Bronchial epithelial cell (primary cell): ENCODE measurements around the gene BTAF1. TPM values are rescaled to one million over a fixed set of nuclear protein-coding genes. Genes with fewer than 3 reads are reported as not detected.
"Not testable (repeated sequence)": the region's sequence is repeated elsewhere in the genome, so short reads cannot be mapped to it uniquely, and the experiment has no call there.

Source experiments
- DNase-seq: peaks from one replicate; pipeline ENCODE4 v3.0.0-alpha.2; 2010; ENCODE audit warnings: low read depth
- FAIRE-seq: peaks from 2 replicates; lab custom pipeline; 2011; peaks lifted over from hg19 to GRCh38; lab: Jason Lieb, UNC
- H3K27me3 ChIP-seq: 2 replicates; pipeline ENCODE4 v1.5.1; 2011; ENCODE audit warnings: low read length; ENCODE audit not compliant: control insufficient read depth, insufficient read depth
- H3K36me3 ChIP-seq: 2 replicates; pipeline ENCODE4 v1.5.1; 2011; ENCODE audit warnings: low read length; ENCODE audit not compliant: control insufficient read depth, insufficient read depth
- H3K4me3 ChIP-seq: 2 replicates; pipeline ENCODE4 v1.5.1; 2011; ENCODE audit warnings: mild to moderate bottlenecking, low read depth, low read length, control low read depth
- CTCF ChIP-seq: IDR thresholded peaks from 2 replicates; pipeline ENCODE4 v1.5.1; 2011; ENCODE audit warnings: mild to moderate bottlenecking, moderate library complexity, low read length, control low read depth, inconsistent platforms; ENCODE audit not compliant: insufficient read depth, severe bottlenecking
- total RNA-seq: library from RNA; depleted of rRNA; stranded (reverse); fragments of >200 nt; gene quantifications from 2 replicates; pipeline ENCODE4 v1.2.1, GENCODE V29; 2014

Gene BTAF1
- total RNA-seq, 1 donor from 2014 or later, result 47.4 TPM

GRCh38 chr10:91891125-91892001 lies 32.2 kb upstream of the BTAF1 start:
- DNase-seq (peak; percentile 36), FAIRE-seq (no peak)
- Histone ChIP-seq H3K4me3 (no peak overlapping the region), H3K36me3 (no peaks in the 10 kb centered on the region), H3K27me3 (no peaks in the 10 kb centered on the region)
- TF ChIP-seq CTCF, result no peak

GRCh38 chr10:91893051-91893450 lies 30.5 kb upstream of the BTAF1 start:
- DNase-seq (no peak), FAIRE-seq (no peak)
- H3K4me3 ChIP-seq, result no peak overlapping the region
- H3K36me3 ChIP-seq, result no peaks in the 10 kb centered on the region
- H3K27me3 ChIP-seq, result no peaks in the 10 kb centered on the region
- no peak for TF ChIP-seq CTCF

- H3K36me3 ChIP-seq, FAIRE-seq, H3K4me3 ChIP-seq, H3K27me3 ChIP-seq, DNase-seq: not testable (repeated sequence)
These were observed 29.3 kb upstream of the BTAF1 start for GRCh38 chr10:91894261-91894685.

- no peak for FAIRE-seq
- Histone ChIP-seq H3K4me3 (no peak overlapping the region), H3K27me3 (no peaks in the 10 kb centered on the region), H3K36me3 (no peaks in the 10 kb centered on the region)
- TF ChIP-seq CTCF, result no peak
- DNase-seq, result no peak
These were observed 27.3 kb upstream of the BTAF1 start for GRCh38 chr10:91896212-91896756.

- H3K27me3 ChIP-seq, result no peaks in the 10 kb centered on the region
- DNase-seq (no peak), FAIRE-seq (no peak)
- no peak for TF ChIP-seq CTCF
- H3K36me3 ChIP-seq, result no peaks in the 10 kb centered on the region
- no peak overlapping the region for H3K4me3 ChIP-seq
These were observed 26.1 kb upstream of the BTAF1 start for GRCh38 chr10:91897421-91897820.

GRCh38 chr10:91901784-91902677 lies 21.5 kb upstream of the BTAF1 start:
- FAIRE-seq (no peak), DNase-seq (peak; percentile 97)
- no peak for TF ChIP-seq CTCF

More at GRCh38 chr10:91901784-91902677, 21.5 kb upstream of the BTAF1 start:
- Histone ChIP-seq H3K27me3 (no peaks in the 10 kb centered on the region), H3K4me3 (no peak overlapping the region), H3K36me3 (no peaks in the 10 kb centered on the region)
